ENCODE measurements around the gene C1QTNF7. TPM values are rescaled to one million over a fixed set of nuclear protein-coding genes. Genes with fewer than 3 reads are reported as not detected.
A peak's percentile ranks its signal among the peaks of the same experiment; 100 is the strongest.

Gene C1QTNF7
- total RNA-seq, 4 donors from 2014 or later, result 1.2 to 9.5 (median 3.2) TPM

GRCh38 chr4:15451181-15451865 is 23.5 kb downstream of the C1QTNF7 start:
- Histone ChIP-seq H3K27me3 (no peaks in the 10 kb centered on the region), H3K4me3 (replicated peaks in 1 of 3) (no peak overlapping the region), H3K36me3 (no peaks in the 10 kb centered on the region), H3K4me1 (peaks cover 0 to 14% of the 10 kb centered on the region in 2 donors), H3K27ac (peak overlapping the region in 2 of 3 donors; percentile 22 to 39), H3K9me3 (no peaks in the 10 kb centered on the region)
- DNase-seq, result no peak
- WGBS, 2 donors, result 47 to 58% methylated on average over 1 of the region's 1 CpG
- intact Hi-C loops (cut with DNase I), result no loop called here
- TF ChIP-seq POLR2A (IDR thresholded peaks at IDR 0.05) (no peak), CTCF (IDR thresholded peaks at IDR 0.05) (no peak)

GRCh38 chr4:15451866-15452765 is 24.3 kb downstream of the C1QTNF7 start:
- no peak for DNase-seq
- no peaks in the 10 kb centered on the region for H3K27me3 ChIP-seq
- H3K36me3 ChIP-seq, result no peaks in the 10 kb centered on the region
- intact Hi-C loops (cut with DNase I), result no loop called here
- no peak overlapping the region for H3K4me3 ChIP-seq (replicated peaks in 1 of 3)
- peak overlapping the region in 2 of 3 donors; percentile 22 to 39 for H3K27ac ChIP-seq
- TF ChIP-seq CTCF (IDR thresholded peaks at IDR 0.05) (no peak), POLR2A (IDR thresholded peaks at IDR 0.05) (no peak)
- no peaks in the 10 kb centered on the region for H3K9me3 ChIP-seq
- WGBS, 2 donors, result 63 to 64% methylated on average over 4 of the region's 4 CpGs
- peaks cover 0 to 14% of the 10 kb centered on the region in 2 donors for H3K4me1 ChIP-seq

- peaks cover 0 to 9% of the 10 kb centered on the region in 2 donors for H3K4me1 ChIP-seq
- TF ChIP-seq CTCF (IDR thresholded peaks at IDR 0.05) (no peak), POLR2A (IDR thresholded peaks at IDR 0.05) (no peak)
- DNase-seq, result no peak
Measured at GRCh38 chr4:15455290-15455689, 27.5 kb downstream of the C1QTNF7 start.

GRCh38 chr4:15457406-15458201 is 29.8 kb downstream of the C1QTNF7 start:
- Histone ChIP-seq H3K27ac (peak overlapping the region in 1 of 3 donors; percentile 2), H3K9me3 (no peaks in the 10 kb centered on the region), H3K4me1 (no peaks in the 10 kb centered on the region), H3K36me3 (no peaks in the 10 kb centered on the region), H3K27me3 (no peaks in the 10 kb centered on the region), H3K4me3 (replicated peaks in 1 of 3) (no peak overlapping the region)
- 35 to 37% methylated on average over 7 of the region's 7 CpGs for WGBS, 2 donors
- no peak for DNase-seq
- peak; percentile 41 to 82 (median 74) for TF ChIP-seq CTCF (IDR thresholded peaks at IDR 0.05)
- no peak for TF ChIP-seq POLR2A (IDR thresholded peaks at IDR 0.05)
- intact Hi-C loops (cut with DNase I), result loop anchor here (5.0 kb wide), 1 partner anchor 220 kb away; no protein-coding TSS in a partner anchor

More at GRCh38 chr4:15455290-15455689, 27.5 kb downstream of the C1QTNF7 start:
- 91% methylated on average over 3 of the region's 3 CpGs for WGBS, 2 donors
- Histone ChIP-seq H3K4me3 (replicated peaks in 1 of 3) (no peak overlapping the region), H3K27me3 (no peaks in the 10 kb centered on the region), H3K36me3 (no peaks in the 10 kb centered on the region), H3K9me3 (no peaks in the 10 kb centered on the region), H3K27ac (peak overlapping the region in 2 of 3 donors; percentile 0 to 52)
- intact Hi-C loops (cut with DNase I), result loop anchor here (5.0 kb wide), 1 partner anchor 218 kb away; no protein-coding TSS in a partner anchor
